GM12878 (cell line): ENCODE data around the gene CCDC182. TPM values are rescaled to one million over a fixed set of nuclear protein-coding genes. Genes with fewer than 3 reads are reported as not detected.

Source experiments
- ATAC-seq: fragments of 200-7000 bp; cut with Tn5 transposase; 3 replicates; pipeline ENCODE4 v1.9.1; 2020; ENCODE audit warnings: mild to moderate bottlenecking, moderate library complexity
- BruUV-seq: library from RNA; stranded (reverse); fragments of 400-500 nt; replicated peaks from 2 replicates; lab custom pipeline; 2021; lab: Mats Ljungman, UMichigan
- CTCF ChIA-PET: fragments of 300-600 bp; sonication (Branson Sonifier 250); formaldehyde crosslinking; extraction: SDS; loops from one replicate; lab custom pipeline; 2021; ENCODE audit warnings: inconsistent platforms; lab: Yijun Ruan, JAX
- POLR2A ChIA-PET: fragments of 350-600 bp; formaldehyde crosslinking; extraction: SDS; loops from one replicate; lab custom pipeline; 2021; ENCODE audit warnings: inconsistent platforms; lab: Charles Lee
- RAD21 ChIA-PET: fragments of 300-600 bp; sonication (Branson Sonifier 250); formaldehyde crosslinking; loops from one replicate; lab custom pipeline; 2023; ENCODE audit warnings: antibody characterized with exemption; ENCODE audit not compliant: unreplicated experiment; lab: Charles Lee
- SMC1A ChIA-PET: fragments of 300-600 bp; sonication (Branson Sonifier 250); formaldehyde crosslinking; loops from one replicate; lab custom pipeline; 2023; ENCODE audit not compliant: unreplicated experiment, uncharacterized antibody; lab: Charles Lee
- DNase-seq: peaks from one replicate; pipeline ENCODE4 v3.0.0-alpha.2; 2011; ENCODE audit warnings: low read depth, low spot score
- FAIRE-seq: peaks from 3 replicates; lab custom pipeline; 2011; peaks lifted over from hg19 to GRCh38; lab: Jason Lieb, UNC
- H2AFZ ChIP-seq: 2 replicates; pipeline ENCODE4 v1.6.0; 2011; ENCODE audit warnings: low read depth, low read length, control low read depth; ENCODE audit not compliant: control insufficient read depth
- H3K27ac ChIP-seq: 2 replicates; pipeline ENCODE4 v1.5.1; 2011; ENCODE audit warnings: control low read depth; ENCODE audit not compliant: control insufficient read depth, insufficient read depth
- H3K27me3 ChIP-seq, 2 experiments: replicated peaks in 1 of 2; 2 replicates each; pipeline versions ENCODE4 v1.6.0 to v1.6.1; 2011; ENCODE audit warnings: low read length in 1 of 2; ENCODE audit not compliant: control insufficient read depth in 2 of 2, insufficient read depth in 2 of 2
- H3K36me3 ChIP-seq, 2 experiments: 2 replicates each; pipeline ENCODE4 v1.5.1; 2011; ENCODE audit warnings: low read length in 1 of 2; ENCODE audit not compliant: control insufficient read depth in 2 of 2, insufficient read depth in 2 of 2
- H3K4me1 ChIP-seq: 2 replicates; pipeline ENCODE4 v1.6.1; 2011; ENCODE audit warnings: mild to moderate bottlenecking, low read length, moderate library complexity, mixed read lengths; ENCODE audit not compliant: control insufficient read depth, insufficient read depth
- H3K4me2 ChIP-seq: 2 replicates; pipeline ENCODE4 v1.6.0; 2011; ENCODE audit warnings: control low read depth; ENCODE audit not compliant: control insufficient read depth, insufficient read depth
- H3K4me3 ChIP-seq: fragments of 200-600 bp; sonication (generic); 2 replicates; pipeline ENCODE4 v1.5.1; 2016
- H3K79me2 ChIP-seq: 2 replicates; pipeline ENCODE4 v1.6.0; 2011; ENCODE audit warnings: low read length; ENCODE audit not compliant: control insufficient read depth, insufficient read depth
- H3K9ac ChIP-seq: 2 replicates; pipeline ENCODE4 v1.8.0; 2011; ENCODE audit warnings: low read length, control low read depth, mixed read lengths; ENCODE audit not compliant: control insufficient read depth, insufficient read depth
- H3K9me3 ChIP-seq: replicated peaks from 3 replicates; pipeline ENCODE4 v1.5.1; 2011; ENCODE audit warnings: mild to moderate bottlenecking, low read length; ENCODE audit not compliant: control insufficient read depth, insufficient read depth
- H4K20me1 ChIP-seq: 2 replicates; pipeline ENCODE4 v1.6.0; 2011; ENCODE audit not compliant: control insufficient read depth, insufficient read depth
- FOXK2 ChIP-seq: fragments of 450-650 bp; IDR thresholded peaks from 2 replicates; pipeline ENCODE4 v1.6.1; 2017; ENCODE audit warnings: mild to moderate bottlenecking, moderate library complexity
- HDAC6 ChIP-seq: fragments of 200-600 bp; sonication (generic); IDR thresholded peaks from one replicate; pipeline ENCODE4 v1.8.0; 2017; ENCODE audit warnings: antibody characterized with exemption; ENCODE audit not compliant: unreplicated experiment
- HDGF ChIP-seq: fragments of 450-650 bp; IDR thresholded peaks from 2 replicates; pipeline ENCODE4 v1.6.1; 2016; ENCODE audit warnings: antibody characterized with exemption
- SMC3 ChIP-seq: IDR thresholded peaks from 2 replicates; pipeline ENCODE4 v1.6.1; 2011; ENCODE audit warnings: low read length, improper control_type of control experiment, borderline replicate concordance
- in situ Hi-C: fragments of 300-500 bp; cut with MboI; formaldehyde crosslinking; loops from 9 replicates; pipeline ENCODE4 v1.14.3; 2018; ENCODE audit warnings: mixed read lengths
- intact Hi-C: fragments of 100-400 bp; cut with micrococcal nuclease; formaldehyde crosslinking; loops from one replicate; pipeline ENCODE4 v1.14.2; 2022; ENCODE audit not compliant: unreplicated experiment
- polyA plus RNA-seq, 11 experiments: library from polyadenylated mRNA; depleted of rRNA in 4 of 11; unstranded in 6 of 11; stranded (reverse) in 5 of 11; fragments of >200 nt; fragmentation: Nextera tagmentation in 4 of 11; fragmentation: Illumina TruSeq in 1 of 11; extraction: Ambion mirVana in 4 of 11; extraction: Trizol in 1 of 11; gene quantifications; 1 replicate in 1 of 11; 2 replicates in 10 of 11; pipeline versions ENCODE4 v1.2.1 to v1.2.3, GENCODE V29; 2011 to 2016; ENCODE audit warnings: inconsistent platforms in 2 of 11, missing spikeins in 2 of 11, low read depth in 1 of 11
- total RNA-seq, 4 experiments: library from RNA; depleted of rRNA in 3 of 4; stranded (reverse); fragments of >200 nt in 3 of 4; fragmentation: Illumina TruSeq in 1 of 4; extraction: Trizol in 1 of 4; gene quantifications; 2 replicates each; pipeline versions ENCODE4 v1.2.1 to v1.2.3, GENCODE V29; 2013 to 2021
- TF ChIP-seq, protein P1 (sequence below): fragments of 450-650 bp; IDR thresholded peaks from 2 replicates; pipeline ENCODE4 v1.6.1; 2017; ENCODE audit warnings: low read depth, mild to moderate bottlenecking, moderate library complexity

CCDC182 gene
- total and polyA plus RNA-seq, 10 of the 15 experiments (the other 5 are each of a cell fraction or from before 2014, with no cell fraction given), result not detected

GRCh38 chr17:57746221-57746620, 1.1 kb upstream of the CCDC182 start:
- in situ Hi-C loops, result loop anchor here (5.0 kb wide), 2 partner anchors 504 to 619 kb away; no protein-coding TSS in a partner anchor
- intact Hi-C loops, result loop anchor here (2.0 to 5.0 kb wide), 3 partner anchors 74 to 615 kb away; no protein-coding TSS in a partner anchor
- POLR2A ChIA-PET, result no interaction called here
- Histone ChIP-seq H2AFZ (no peak overlapping the region), H3K4me3 (no peak overlapping the region), H3K4me2 (no peak overlapping the region), H3K9me3 (no peaks in the 10 kb centered on the region), H4K20me1 (no peaks in the 10 kb centered on the region), H3K4me1 (peaks cover 12% of the 10 kb centered on the region), H3K9ac (no peak overlapping the region), H3K27me3 (no peaks in the 10 kb centered on the region; a peak in 2 of 4 replicates), H3K27ac (no peak overlapping the region), H3K79me2 (no peaks in the 10 kb centered on the region), H3K36me3 (no peaks in the 10 kb centered on the region)
- DNase-seq (no peak), FAIRE-seq (no peak), ATAC-seq (no peak)
- RAD21 ChIA-PET, result interaction anchor here (0.7 to 1.8 kb wide), 3 partner anchors 502 to 604 kb away, joined by 3 to 37 read pairs (median 4); no protein-coding TSS in a partner anchor
- TF ChIP-seq HDGF (no peak), HDAC6 (no peak), SMC3 (no peak), FOXK2 (no peak)
- TF ChIP-seq, protein P1, sequence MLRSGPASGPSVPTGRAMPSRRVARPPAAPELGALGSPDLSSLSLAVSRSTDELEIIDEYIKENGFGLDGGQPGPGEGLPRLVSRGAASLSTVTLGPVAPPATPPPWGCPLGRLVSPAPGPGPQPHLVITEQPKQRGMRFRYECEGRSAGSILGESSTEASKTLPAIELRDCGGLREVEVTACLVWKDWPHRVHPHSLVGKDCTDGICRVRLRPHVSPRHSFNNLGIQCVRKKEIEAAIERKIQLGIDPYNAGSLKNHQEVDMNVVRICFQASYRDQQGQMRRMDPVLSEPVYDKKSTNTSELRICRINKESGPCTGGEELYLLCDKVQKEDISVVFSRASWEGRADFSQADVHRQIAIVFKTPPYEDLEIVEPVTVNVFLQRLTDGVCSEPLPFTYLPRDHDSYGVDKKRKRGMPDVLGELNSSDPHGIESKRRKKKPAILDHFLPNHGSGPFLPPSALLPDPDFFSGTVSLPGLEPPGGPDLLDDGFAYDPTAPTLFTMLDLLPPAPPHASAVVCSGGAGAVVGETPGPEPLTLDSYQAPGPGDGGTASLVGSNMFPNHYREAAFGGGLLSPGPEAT, result no peak
- SMC1A ChIA-PET, result interaction anchor here (1.0 to 2.7 kb wide), 6 partner anchors 38 to 617 kb away, joined by 3 to 24 read pairs (median 6); no protein-coding TSS in a partner anchor
- CTCF ChIA-PET, result interaction anchor here (1.0 to 3.3 kb wide), 8 partner anchors 11 to 617 kb away, joined by 3 to 34 read pairs (median 6); no protein-coding TSS in a partner anchor
- BruUV-seq, result no TSS peak
